Measurements from ENCODE around the gene DSG3.

DNA sequence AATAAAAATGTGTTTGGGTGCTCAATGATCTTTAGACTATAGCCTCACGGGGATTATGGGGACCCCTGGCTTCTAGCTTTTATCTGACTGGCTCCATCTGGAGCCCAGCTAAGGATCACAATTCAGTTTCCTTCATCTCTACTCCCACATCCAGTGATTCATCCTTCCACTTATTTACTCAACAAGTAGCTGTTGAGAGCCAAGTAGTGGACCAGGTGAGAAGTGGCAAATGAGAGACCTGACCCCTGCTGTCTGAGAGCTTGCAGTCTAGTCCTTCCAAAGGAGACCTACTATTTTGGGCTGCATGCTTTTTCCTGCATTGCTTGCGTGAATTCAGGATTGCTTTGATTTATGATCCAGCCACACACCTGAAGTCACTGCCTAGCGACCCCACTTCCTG is 10.7 kb upstream of the DSG3 start:
- no peak for TF ChIP-seq CTCF (IDR thresholded peaks at IDR 0.05)
- no peak for TF ChIP-seq POLR2A (IDR thresholded peaks at IDR 0.05)

Data from sigmoid colon (tissue), 3 donors.